CD4-positive, CD25-positive, alpha-beta regulatory T cell (primary cell): ENCODE data around the gene FGGY. TPM values are rescaled to one million over a fixed set of nuclear protein-coding genes. Genes with fewer than 3 reads are reported as not detected.

Experiments used
- ATAC-seq, 2 donors: fragments of 150-1000 bp; cut with Tn5 transposase; one replicate each; pipeline ENCODE4 v1.10.0; 2021; ENCODE audit warnings: low read depth in 2 of 2, moderate number of reproducible peaks in 2 of 2, moderate library complexity in 1 of 2
- DNase-seq, 3 donors: peaks; one replicate each; pipeline versions ENCODE4 v3.0.0 to v3.0.0-alpha.2; 2012 to 2022; ENCODE audit warnings: mixed read lengths in 1 of 3
- H3K27ac ChIP-seq: one replicate; pipeline ENCODE4 v1.7.0; 2013; ENCODE audit warnings: mild to moderate bottlenecking, low read length; ENCODE audit not compliant: insufficient read depth, poor library complexity, severe bottlenecking
- H3K27me3 ChIP-seq: one replicate; pipeline ENCODE4 v1.7.0; 2013; ENCODE audit warnings: low read length; ENCODE audit not compliant: control insufficient read depth, insufficient read depth
- H3K36me3 ChIP-seq: one replicate; pipeline ENCODE4 v1.7.0; 2013; ENCODE audit warnings: mild to moderate bottlenecking, low read length, moderate library complexity; ENCODE audit not compliant: control insufficient read depth, insufficient read depth
- H3K4me1 ChIP-seq: 2 replicates; pipeline ENCODE4 v1.7.0; 2013; ENCODE audit warnings: mild to moderate bottlenecking, low read length; ENCODE audit not compliant: insufficient read depth, control insufficient read depth, poor library complexity, severe bottlenecking
- H3K4me3 ChIP-seq: one replicate; pipeline ENCODE4 v1.7.0; 2013; ENCODE audit warnings: low read depth, mild to moderate bottlenecking, low read length, moderate library complexity
- H3K9me3 ChIP-seq, 2 experiments: 1 replicate in 1 of 2; 2 replicates in 1 of 2; pipeline ENCODE4 v1.7.0; 2013; ENCODE audit warnings: low read length in 2 of 2, mild to moderate bottlenecking in 1 of 2, moderate library complexity in 1 of 2; ENCODE audit not compliant: control insufficient read depth in 2 of 2
- H3K27ac Mint-ChIP-seq, 3 donors: one replicate each; pipeline ENCODE4 v1.8.0; 2020 to 2022; ENCODE audit warnings: mild to moderate bottlenecking in 3 of 3, mixed read lengths in 3 of 3, moderate library complexity in 2 of 3
- H3K27me3 Mint-ChIP-seq: one replicate; pipeline ENCODE4 v1.8.0; 2022; ENCODE audit warnings: mild to moderate bottlenecking, mixed read lengths
- H3K36me3 Mint-ChIP-seq: one replicate; pipeline ENCODE4 v1.8.0; 2020; ENCODE audit warnings: mixed read lengths
- H3K4me1 Mint-ChIP-seq, 4 donors: one replicate each; pipeline ENCODE4 v1.8.0; 2020 to 2022; ENCODE audit warnings: mixed read lengths in 4 of 4, mild to moderate bottlenecking in 1 of 4
- H3K4me3 Mint-ChIP-seq, 4 donors: one replicate each; pipeline ENCODE4 v1.8.0; 2020 to 2022; ENCODE audit warnings: mild to moderate bottlenecking in 4 of 4, mixed read lengths in 4 of 4, moderate library complexity in 3 of 4
- H3K9me3 Mint-ChIP-seq, 7 donors: one replicate each; pipeline ENCODE4 v1.8.0; 2020 to 2022; ENCODE audit warnings: mixed read lengths in 7 of 7, mild to moderate bottlenecking in 3 of 7, moderate library complexity in 2 of 7
- polyA plus RNA-seq, 4 donors: library from polyadenylated mRNA; unstranded; fragments of 300-500 nt; fragmentation: Illumina TruSeq; gene quantifications; one replicate each; pipeline ENCODE4 v1.2.3, GENCODE V29; 2021
- total RNA-seq: library from RNA; stranded (reverse); gene quantifications from one replicate; pipeline ENCODE4 v1.2.3, GENCODE V29; 2022

The FGGY gene
- total and polyA plus RNA-seq, 5 donors from 2014 or later: 1.9 to 7.7 (median 4.5) TPM

DNA sequence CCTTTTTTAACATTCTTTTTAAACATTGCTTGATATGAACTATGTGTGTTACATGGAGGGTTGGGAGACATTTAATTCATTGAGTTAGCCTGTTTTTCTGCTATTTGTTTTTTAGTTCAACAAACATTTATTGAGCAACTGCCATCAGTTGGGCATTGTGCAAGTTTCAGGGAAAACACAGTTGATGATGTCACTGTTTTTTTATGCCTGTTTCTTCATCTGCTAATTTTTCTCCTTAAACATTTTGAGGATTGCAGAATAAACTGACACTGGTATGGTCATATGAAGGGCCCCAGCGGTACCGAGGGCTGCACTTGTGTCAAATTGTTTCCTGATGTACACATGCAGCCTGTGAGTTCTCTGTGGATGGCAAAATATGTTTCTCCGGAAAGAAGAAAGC lies 253.0 kb downstream of the FGGY start:
- no peaks in the 10 kb centered on the region for H3K4me1 Mint-ChIP-seq
- DNase-seq (no peak), ATAC-seq (no peak)
- no peak overlapping the region for H3K4me3 ChIP-seq
- H3K27ac Mint-ChIP-seq: no peak overlapping the region
- H3K9me3 ChIP-seq: no peaks in the 10 kb centered on the region
- no peaks in the 10 kb centered on the region for H3K36me3 ChIP-seq
- H3K9me3 Mint-ChIP-seq: peaks cover 0 to 1% (median 0%) of the 10 kb centered on the region in 7 donors
- H3K36me3 Mint-ChIP-seq: peaks cover 8% of the 10 kb centered on the region
- no peak overlapping the region for H3K4me3 Mint-ChIP-seq
- no peaks in the 10 kb centered on the region for H3K27me3 Mint-ChIP-seq
- H3K27ac ChIP-seq: no peak overlapping the region
- H3K27me3 ChIP-seq: no peaks in the 10 kb centered on the region
- H3K4me1 ChIP-seq: no peaks in the 10 kb centered on the region

DNA sequence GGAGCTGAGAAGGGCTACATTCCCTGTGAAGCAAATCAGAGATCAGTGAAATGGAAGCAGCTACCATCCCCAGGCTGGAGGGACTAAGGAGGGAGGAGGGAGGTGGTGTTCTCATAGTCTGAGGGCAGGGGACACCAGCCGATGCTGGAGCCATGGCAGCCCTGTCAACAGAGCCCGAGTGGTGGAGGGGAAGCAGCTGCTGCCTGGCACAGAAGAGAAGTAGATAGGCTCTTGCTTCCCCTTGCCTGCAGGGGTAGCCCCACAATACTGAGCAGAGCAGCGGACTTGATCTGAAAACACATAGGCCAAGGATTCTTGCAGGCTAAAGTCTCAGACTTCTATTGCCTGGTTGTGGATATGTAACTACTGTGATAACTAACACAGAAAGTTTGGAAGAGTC lies 255.1 kb downstream of the FGGY start:
- Histone ChIP-seq H3K36me3 (no peaks in the 10 kb centered on the region), H3K4me1 (no peaks in the 10 kb centered on the region), H3K9me3 (no peaks in the 10 kb centered on the region), H3K4me3 (no peak overlapping the region), H3K27ac (no peak overlapping the region), H3K27me3 (no peaks in the 10 kb centered on the region)
- ATAC-seq (no peak), DNase-seq (no peak)
- Mint-ChIP-seq H3K36me3 (peaks cover 15% of the 10 kb centered on the region), H3K27me3 (no peaks in the 10 kb centered on the region), H3K27ac (no peak overlapping the region), H3K4me3 (no peak overlapping the region), H3K4me1 (no peaks in the 10 kb centered on the region), H3K9me3 (peaks cover 0 to 2% (median 0%) of the 10 kb centered on the region in 7 donors)

DNA sequence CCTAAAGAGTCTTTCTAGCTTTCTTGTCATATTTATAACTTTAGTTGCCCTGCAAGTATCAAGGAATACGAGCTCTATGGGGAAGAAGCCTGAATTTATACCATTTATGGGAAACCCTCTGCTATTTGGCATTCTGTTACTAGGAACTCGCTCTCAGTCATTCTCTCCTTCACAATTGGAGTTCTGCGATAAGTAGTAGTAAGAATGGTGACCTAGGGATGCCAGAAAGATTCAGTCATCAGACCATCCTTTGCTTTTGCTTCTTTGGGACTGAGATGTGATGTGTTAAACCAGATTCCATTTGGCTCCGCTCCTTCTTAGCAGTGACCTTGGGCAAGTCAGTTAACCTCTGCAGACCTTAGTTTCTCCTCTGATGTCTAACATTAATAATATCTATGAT lies 256.5 kb downstream of the FGGY start:
- Mint-ChIP-seq H3K27ac (no peak overlapping the region), H3K27me3 (no peaks in the 10 kb centered on the region), H3K36me3 (peaks cover 20% of the 10 kb centered on the region), H3K9me3 (peaks cover 0 to 11% (median 6%) of the 10 kb centered on the region in 7 donors), H3K4me1 (no peaks in the 10 kb centered on the region), H3K4me3 (no peak overlapping the region)
- no peak for DNase-seq
- H3K4me3 ChIP-seq: no peak overlapping the region
- peaks cover 0 to 4% of the 10 kb centered on the region in 2 experiments for H3K9me3 ChIP-seq
- H3K36me3 ChIP-seq: no peaks in the 10 kb centered on the region
- no peaks in the 10 kb centered on the region for H3K27me3 ChIP-seq
- ATAC-seq: no peak
- H3K4me1 ChIP-seq: no peaks in the 10 kb centered on the region
- H3K27ac ChIP-seq: no peak overlapping the region

DNA sequence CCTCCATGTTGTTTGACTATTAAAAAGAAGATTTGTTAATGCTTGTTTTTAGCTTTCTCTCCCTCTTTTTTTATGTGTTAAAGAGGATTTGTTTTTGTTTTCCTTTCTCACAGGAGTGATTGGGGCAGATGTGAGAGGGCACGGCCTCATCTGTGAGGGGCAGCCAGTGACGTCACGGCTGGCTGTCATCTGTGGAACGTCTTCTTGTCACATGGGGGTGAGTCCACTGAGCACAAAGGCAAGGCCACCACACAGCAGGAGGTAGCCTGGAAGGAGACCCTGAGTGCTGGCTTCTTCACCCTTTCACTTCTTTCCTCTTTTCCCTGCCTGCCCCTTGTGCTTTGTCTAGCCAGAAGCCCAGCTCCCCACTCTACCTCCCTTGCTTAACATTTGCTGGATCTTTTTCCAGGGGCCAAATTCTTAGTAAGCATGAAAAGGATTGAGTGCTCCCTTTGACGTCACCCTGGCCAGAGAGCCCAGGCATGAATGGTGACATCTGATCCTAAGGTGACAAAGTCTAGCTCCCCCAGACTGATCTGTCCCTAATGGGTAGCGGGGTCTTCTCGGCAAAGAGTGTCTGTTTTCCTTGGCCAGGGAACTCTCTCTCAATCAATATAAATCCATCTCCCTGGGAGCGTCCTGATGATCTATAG lies 257.2 kb downstream of the FGGY start:
- no peaks in the 10 kb centered on the region for H3K27me3 ChIP-seq
- Mint-ChIP-seq H3K27ac (no peak overlapping the region), H3K4me1 (no peaks in the 10 kb centered on the region), H3K27me3 (no peaks in the 10 kb centered on the region), H3K9me3 (peaks cover 0 to 18% (median 6%) of the 10 kb centered on the region in 7 donors), H3K36me3 (peaks cover 20% of the 10 kb centered on the region), H3K4me3 (no peak overlapping the region)
- H3K4me3 ChIP-seq: no peak overlapping the region
- ATAC-seq (no peak), DNase-seq (no peak)
- H3K36me3 ChIP-seq: no peaks in the 10 kb centered on the region
- H3K9me3 ChIP-seq: peaks cover 0 to 4% of the 10 kb centered on the region in 2 experiments
- no peak overlapping the region for H3K27ac ChIP-seq
- H3K4me1 ChIP-seq: no peaks in the 10 kb centered on the region

DNA sequence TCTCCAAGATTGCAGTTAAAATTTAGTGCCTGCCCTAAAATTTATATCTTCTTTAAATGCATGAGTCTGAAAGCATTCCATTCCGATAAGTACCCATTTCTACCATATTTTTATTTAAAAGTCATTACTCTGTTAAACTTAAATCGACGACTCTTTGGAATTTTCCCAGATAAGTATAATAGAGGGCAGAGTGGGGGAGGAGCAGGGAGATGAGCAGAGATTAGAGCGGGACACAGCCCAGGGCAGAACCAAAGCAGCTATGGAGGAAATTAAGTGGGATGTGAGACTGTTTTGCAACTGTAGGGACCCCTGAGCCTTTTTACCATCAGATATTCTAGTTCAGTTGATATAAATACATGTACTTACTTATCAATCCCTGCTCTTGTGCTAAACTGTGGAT lies 257.9 kb downstream of the FGGY start:
- peaks cover 20% of the 10 kb centered on the region for H3K36me3 Mint-ChIP-seq

DNA sequence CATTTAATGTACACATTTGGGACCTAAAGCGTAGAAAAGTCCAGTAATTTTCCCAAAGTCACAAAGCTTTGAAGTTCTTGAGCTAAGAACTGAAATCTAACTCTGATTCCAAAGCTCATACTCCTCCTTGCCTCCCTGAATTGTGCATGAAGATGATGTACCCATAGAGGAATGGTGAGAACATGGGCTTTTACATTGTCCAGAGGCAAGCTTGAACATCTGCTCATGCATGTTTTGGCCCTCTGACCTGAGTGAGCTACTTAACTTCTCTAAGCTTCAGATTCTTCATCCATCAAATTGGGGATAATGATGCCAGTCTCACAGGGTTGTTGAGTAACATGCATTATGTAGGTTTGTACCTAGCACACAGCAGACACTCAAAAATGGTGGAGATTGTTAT lies 259.5 kb downstream of the FGGY start:
- no peak for DNase-seq
- ATAC-seq: no peak
- Mint-ChIP-seq H3K27me3 (no peaks in the 10 kb centered on the region), H3K9me3 (peaks cover 0 to 22% (median 6%) of the 10 kb centered on the region in 7 donors), H3K4me1 (peaks cover 0 to 2% (median 0%) of the 10 kb centered on the region in 4 donors), H3K27ac (no peak overlapping the region), H3K4me3 (no peak overlapping the region), H3K36me3 (peaks cover 20% of the 10 kb centered on the region)
- H3K4me3 ChIP-seq: no peak overlapping the region
- no peaks in the 10 kb centered on the region for H3K27me3 ChIP-seq
- H3K4me1 ChIP-seq: no peaks in the 10 kb centered on the region
- peaks cover 0 to 4% of the 10 kb centered on the region in 2 experiments for H3K9me3 ChIP-seq
- no peaks in the 10 kb centered on the region for H3K36me3 ChIP-seq
- no peak overlapping the region for H3K27ac ChIP-seq

More for the DNA sequence above, 257.9 kb downstream of the FGGY start:
- no peaks in the 10 kb centered on the region for H3K36me3 ChIP-seq
- H3K4me3 ChIP-seq: no peak overlapping the region
- H3K9me3 Mint-ChIP-seq: peaks cover 0 to 22% (median 6%) of the 10 kb centered on the region in 7 donors
- H3K27me3 Mint-ChIP-seq: no peaks in the 10 kb centered on the region
- no peak for DNase-seq
- H3K4me1 Mint-ChIP-seq: no peaks in the 10 kb centered on the region
- H3K27me3 ChIP-seq: no peaks in the 10 kb centered on the region
- ATAC-seq: no peak
- H3K4me3 Mint-ChIP-seq: no peak overlapping the region
- H3K9me3 ChIP-seq: peaks cover 0 to 4% of the 10 kb centered on the region in 2 experiments
- no peak overlapping the region for H3K27ac Mint-ChIP-seq
- H3K27ac ChIP-seq: no peak overlapping the region
- H3K4me1 ChIP-seq: no peaks in the 10 kb centered on the region

DNA sequence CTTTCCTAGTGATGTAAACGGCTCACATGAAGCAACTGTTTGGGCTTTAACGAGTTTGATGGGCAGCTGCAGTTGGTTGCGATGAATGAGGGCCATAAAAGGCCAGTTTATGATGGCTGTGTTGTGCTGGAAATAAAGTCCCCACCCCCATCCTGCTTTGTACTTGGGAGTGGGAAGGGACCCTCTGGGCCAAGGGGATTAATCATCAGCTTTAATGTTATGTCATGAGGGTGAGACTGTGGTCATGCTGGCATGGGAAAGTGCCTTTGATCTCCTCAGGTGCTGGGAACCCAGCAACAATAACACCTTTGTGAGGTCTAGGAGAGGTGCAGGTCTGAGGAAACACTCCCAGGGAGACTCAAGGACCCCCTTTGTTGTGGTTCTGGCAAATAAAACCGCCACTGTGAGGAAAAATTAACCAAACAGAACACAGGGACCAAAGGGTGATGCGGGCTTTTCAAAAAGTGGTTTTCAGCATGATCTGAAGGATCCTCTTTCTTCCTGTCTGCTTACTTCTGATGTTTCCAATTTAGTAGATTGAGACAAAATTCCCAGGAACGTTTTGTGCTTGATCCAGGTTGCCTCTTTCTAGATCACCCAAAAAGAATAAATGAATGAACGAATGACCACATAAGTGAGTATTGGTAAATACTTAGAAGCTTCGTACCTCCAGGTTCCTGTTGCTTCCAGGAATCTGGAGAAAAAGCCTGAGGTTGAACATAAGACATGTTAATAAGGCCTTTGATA lies 260.1 kb downstream of the FGGY start:
- Histone ChIP-seq H3K4me1 (no peaks in the 10 kb centered on the region), H3K9me3 (peaks cover 0 to 4% of the 10 kb centered on the region in 2 experiments), H3K36me3 (no peaks in the 10 kb centered on the region), H3K27ac (no peak overlapping the region), H3K27me3 (no peaks in the 10 kb centered on the region), H3K4me3 (no peak overlapping the region)
- ATAC-seq: no peak
- H3K4me1 Mint-ChIP-seq: peaks cover 0 to 2% (median 0%) of the 10 kb centered on the region in 4 donors
- H3K36me3 Mint-ChIP-seq: peaks cover 20% of the 10 kb centered on the region
- no peaks in the 10 kb centered on the region for H3K27me3 Mint-ChIP-seq
- DNase-seq: no peak
- H3K27ac Mint-ChIP-seq: no peak overlapping the region
- H3K4me3 Mint-ChIP-seq: no peak overlapping the region
- peaks cover 0 to 22% (median 6%) of the 10 kb centered on the region in 7 donors for H3K9me3 Mint-ChIP-seq
